HG03139 (cell line): ENCODE data around the gene FTHL17.

ENCODE experiments used
- ATAC-seq: cut with Tn5 transposase; IDR thresholded peaks from one replicate; pipeline ENCODE4 v1.9.1; 2021; ENCODE audit not compliant: unreplicated experiment

FTHL17 gene

DNA sequence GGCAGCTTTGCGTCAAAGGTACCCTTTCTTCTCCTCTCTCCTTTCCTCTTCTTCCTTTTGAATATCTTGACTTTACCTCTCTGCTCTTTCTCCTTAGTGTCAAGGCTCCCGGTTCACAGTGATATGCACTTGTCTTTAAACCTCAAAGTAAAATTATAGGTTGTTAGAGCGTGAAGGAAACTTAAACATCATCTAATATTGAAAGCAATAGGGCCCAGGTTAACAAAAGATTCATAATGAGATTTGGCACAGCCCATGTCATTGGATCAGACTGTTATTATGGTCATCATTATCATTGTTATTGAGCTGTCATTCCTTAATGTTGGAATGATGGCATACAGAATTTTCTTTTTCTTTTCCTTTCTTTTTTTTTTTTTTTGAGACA, 32.5 kb downstream of the FTHL17 start:
- ATAC-seq = no peak

DNA sequence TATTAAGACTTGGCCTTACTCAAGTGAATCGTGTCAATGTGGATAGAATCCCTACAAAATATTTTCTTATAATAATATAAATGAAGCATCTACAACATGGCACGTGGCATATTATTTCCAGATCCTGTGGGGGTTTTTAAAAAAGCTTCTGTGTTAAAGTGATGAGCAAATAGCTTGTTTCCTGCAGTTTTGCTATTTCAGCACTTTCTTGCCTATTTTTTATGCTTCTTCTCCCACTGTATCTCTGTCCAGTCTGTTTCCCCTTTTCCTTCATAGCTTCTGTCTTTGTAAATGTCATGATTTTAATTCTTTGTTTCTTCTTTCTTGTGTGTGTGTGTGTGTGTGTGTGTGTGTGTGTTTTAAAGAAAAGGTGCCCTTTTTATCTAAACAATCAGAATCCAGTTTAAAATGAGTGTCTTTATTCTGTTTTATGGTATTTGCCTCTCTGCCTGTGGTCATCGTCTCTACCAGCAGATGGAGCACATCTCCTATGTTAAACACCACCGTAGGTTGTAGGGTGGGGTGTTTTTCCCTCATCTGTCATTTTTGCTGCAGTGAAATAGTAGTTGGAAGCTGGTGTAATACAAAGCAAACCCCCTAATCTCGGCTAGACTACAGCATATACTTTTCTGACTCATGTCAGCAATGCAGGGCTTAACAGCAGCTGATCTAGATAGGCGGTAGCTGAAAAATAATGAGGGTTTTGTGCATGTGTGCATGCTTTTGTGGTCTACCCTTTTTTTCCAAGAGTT, 33.1 kb downstream of the FTHL17 start:
- ATAC-seq = no peak

DNA sequence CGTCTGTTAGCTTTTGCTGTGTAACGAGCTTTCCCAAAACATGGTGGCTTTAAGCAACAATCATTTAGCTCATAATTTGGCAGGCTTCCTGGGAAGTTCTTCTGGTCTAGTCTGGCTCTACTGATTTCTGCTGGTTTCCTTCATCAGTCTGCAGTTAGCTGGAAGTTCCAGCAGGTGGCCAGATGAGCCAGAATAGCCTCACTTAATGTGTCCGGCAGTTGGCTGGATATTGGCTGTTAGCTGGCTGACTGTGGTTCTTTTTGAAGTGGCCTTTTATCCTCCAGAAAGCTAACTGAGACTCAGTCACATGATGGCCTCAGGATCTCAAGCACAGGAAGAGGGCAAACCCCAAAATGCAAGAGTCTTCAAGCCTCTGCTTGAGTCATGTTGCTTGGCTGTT, 34.9 kb downstream of the FTHL17 start:
- ATAC-seq = peak; percentile 73

DNA sequence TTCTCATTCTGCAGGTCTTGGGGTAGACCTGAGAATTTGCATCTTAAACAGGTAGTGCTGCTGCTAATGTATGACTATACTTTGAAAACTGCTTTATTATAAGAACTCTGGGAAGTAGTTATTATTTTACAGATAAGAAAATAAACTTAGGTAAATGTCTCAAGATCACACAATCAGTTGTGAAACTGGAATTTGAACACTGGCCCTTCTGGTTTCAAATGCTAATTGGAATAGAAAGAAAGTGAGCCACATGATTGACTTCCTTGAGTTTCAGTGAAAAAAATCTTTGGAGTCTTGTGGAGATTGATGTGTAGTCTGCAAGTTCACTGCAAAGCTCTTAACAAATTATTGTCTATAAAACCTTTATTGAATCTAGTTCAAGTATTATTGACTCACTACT, 44.5 kb downstream of the FTHL17 start:
- ATAC-seq = no peak

DNA sequence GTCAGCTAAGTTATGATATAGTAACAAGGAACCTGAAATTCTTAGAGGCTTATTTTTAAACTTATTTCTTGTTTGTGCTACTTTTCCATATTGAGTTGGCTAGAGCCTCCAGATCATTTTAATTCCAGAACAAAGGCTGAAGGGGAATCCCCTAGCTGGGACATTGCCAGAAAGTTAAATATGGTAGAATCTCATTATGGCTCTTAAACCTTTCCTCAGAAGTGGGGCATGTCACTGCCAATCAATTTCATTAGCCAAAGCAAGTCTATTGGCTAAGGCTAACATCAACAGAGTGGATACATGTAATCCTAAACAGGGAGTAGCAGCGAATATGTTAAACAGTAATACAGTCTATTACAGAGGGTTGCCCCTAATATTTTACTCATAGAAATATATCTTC, 47.0 kb downstream of the FTHL17 start:
- no peak for ATAC-seq

DNA sequence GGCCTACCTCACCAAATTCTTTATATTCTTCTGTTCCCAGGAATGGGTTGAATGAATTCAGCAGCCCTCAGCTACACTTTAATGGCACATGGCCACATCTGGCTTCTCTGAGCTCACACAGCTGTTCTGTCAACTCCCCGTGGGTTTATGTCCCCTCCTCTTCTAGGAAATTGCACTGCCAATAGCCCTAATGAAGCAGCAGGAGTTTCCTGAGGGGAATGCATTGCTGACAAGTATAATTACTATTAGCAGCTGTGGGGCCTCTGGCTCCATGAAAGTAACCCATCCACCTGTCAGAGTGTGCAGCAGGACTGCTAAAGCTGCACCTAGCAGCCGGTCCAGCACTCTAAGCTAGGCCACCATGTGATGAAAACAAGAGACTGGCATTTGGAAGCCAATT, 50.3 kb downstream of the FTHL17 start:
- no peak for ATAC-seq
